Measurements from ENCODE around the gene OTUD7B.

DNA sequence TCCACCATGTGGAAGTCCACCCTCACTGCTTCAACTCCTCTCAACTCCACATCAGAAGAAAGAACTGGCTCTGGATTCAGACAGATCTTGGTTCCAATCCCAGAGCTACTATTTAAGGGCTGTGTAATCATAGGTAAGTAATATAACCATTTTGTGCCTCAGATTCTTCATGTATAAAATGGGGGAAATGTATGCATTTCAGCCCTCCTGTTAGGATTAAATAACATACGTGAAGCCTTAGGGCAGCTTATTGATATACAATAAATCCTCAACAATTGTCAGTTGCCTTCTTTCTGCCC, 23.3 kb downstream of the OTUD7B start:
- no peak for TF ChIP-seq EZH2 (IDR thresholded peaks at IDR 0.05; ENCODE audit: low read length, unreplicated experiment)
- no peak for TF ChIP-seq CTCF (conservative IDR thresholded peaks at IDR 0.05; ENCODE audit: low read depth, low read length)

Measured in PC-3 (cell line).